K562 (cell line): ENCODE measurements around the gene EXTL1. TPM values are rescaled to one million over a fixed set of nuclear protein-coding genes. Genes with fewer than 3 reads are reported as not detected.

ENCODE experiments used
- CTCFL ChIP-seq: IDR thresholded peaks from 2 replicates; pipeline ENCODE4 v1.6.1; 2011; ENCODE audit warnings: borderline replicate concordance, low read depth, mild to moderate bottlenecking, moderate library complexity, low read length; ENCODE audit not compliant: insufficient read depth, poor library complexity, severe bottlenecking
- FOXA1 ChIP-seq: fragments of 450-650 bp; IDR thresholded peaks from 2 replicates; pipeline ENCODE4 v1.6.1; 2016; ENCODE audit warnings: mild to moderate bottlenecking, borderline replicate concordance
- FOXK2 ChIP-seq, 2 experiments: fragments of 450-650 bp; IDR thresholded peaks in 1 of 2; conservative IDR thresholded peaks in 1 of 2; 2 replicates each; pipeline ENCODE4 v1.6.1; 2016; ENCODE audit warnings: low read depth in 2 of 2, mild to moderate bottlenecking in 1 of 2
- HDAC2 ChIP-seq: fragments of 450-650 bp; IDR thresholded peaks from 2 replicates; pipeline ENCODE4 v1.6.1; 2016; ENCODE audit warnings: mild to moderate bottlenecking
- HIVEP1 ChIP-seq: fragments of 250-450 bp; sonication (Bioruptor Pico); IDR thresholded peaks from 2 replicates; pipeline ENCODE4 v1.4.0; 2020; ENCODE audit warnings: mild to moderate bottlenecking
- NCOA2 ChIP-seq, 2 experiments: fragments of 450-650 bp; IDR thresholded peaks; 2 replicates each; pipeline ENCODE4 v1.6.1; 2018; ENCODE audit warnings: mild to moderate bottlenecking in 2 of 2, moderate library complexity in 1 of 2; ENCODE audit not compliant: partially characterized antibody in 2 of 2
- POLR2B ChIP-seq: fragments of 450-650 bp; IDR thresholded peaks from 2 replicates; pipeline ENCODE4 v1.6.1; 2018; ENCODE audit warnings: low read depth; ENCODE audit not compliant: partially characterized antibody
- POLR2H ChIP-seq: IDR thresholded peaks from 2 replicates; pipeline ENCODE4 v1.6.1; 2016; ENCODE audit warnings: missing genetic modification characterization, low read depth, mild to moderate bottlenecking, control low read depth, missing compliant biosample characterization, moderate library complexity
- RBM15 ChIP-seq: fragments of 200-400 bp; formaldehyde crosslinking; IDR thresholded peaks from 2 replicates; pipeline ENCODE4 v1.6.1; 2018; ENCODE audit warnings: mild to moderate bottlenecking, low read length, moderate library complexity; ENCODE audit not compliant: insufficient read depth
- SMARCE1 ChIP-seq: fragments of 450-650 bp; IDR thresholded peaks from 2 replicates; pipeline ENCODE4 v1.7.1; 2016; ENCODE audit warnings: mild to moderate bottlenecking
- SUPT5H ChIP-seq: fragments of 450-650 bp; IDR thresholded peaks from 2 replicates; pipeline ENCODE4 v1.6.1; 2016
- TSHZ1 ChIP-seq: fragments of 250-450 bp; sonication (Bioruptor Pico); IDR thresholded peaks from 2 replicates; pipeline ENCODE4 v1.4.0; 2020; ENCODE audit warnings: mild to moderate bottlenecking, moderate library complexity
- ZNF395 ChIP-seq: fragments of 200-800 bp; sonication (Bioruptor generic); IDR thresholded peaks from 2 replicates; pipeline ENCODE4 v1.6.1; 2017; ENCODE audit warnings: missing genetic modification characterization, missing compliant biosample characterization
- ZNF431 ChIP-seq: sonication (generic); formaldehyde crosslinking; IDR thresholded peaks from 2 replicates; pipeline ENCODE4 v1.8.0; 2022; ENCODE audit warnings: mild to moderate bottlenecking, missing genetic modification reagents
- ZNF444 ChIP-seq: fragments of 250-450 bp; sonication (Bioruptor Pico); IDR thresholded peaks from 2 replicates; pipeline ENCODE4 v1.4.0; 2020; ENCODE audit warnings: mild to moderate bottlenecking, moderate library complexity
- ZNF592 ChIP-seq: fragments of 450-650 bp; IDR thresholded peaks from 2 replicates; pipeline ENCODE4 v1.6.1; 2017; ENCODE audit warnings: antibody characterized with exemption, mild to moderate bottlenecking
- ZNF717 ChIP-seq: fragments of 250-450 bp; sonication (Bioruptor Pico); IDR thresholded peaks from 2 replicates; pipeline ENCODE4 v1.5.0; 2021
- polyA plus RNA-seq, 8 experiments: library from polyadenylated mRNA; depleted of rRNA in 4 of 8; stranded (reverse) in 5 of 8; unstranded in 3 of 8; fragments of >200 nt; fragmentation: Nextera tagmentation in 2 of 8; fragmentation: Illumina TruSeq in 1 of 8; extraction: Ambion mirVana in 2 of 8; extraction: Trizol in 1 of 8; gene quantifications; 2 replicates each; pipeline versions ENCODE4 v1.2.1 to v1.2.3, GENCODE V29; 2011 to 2014; ENCODE audit warnings: inconsistent platforms in 1 of 8, missing spikeins in 1 of 8
- total RNA-seq, 7 experiments: library from RNA; depleted of rRNA in 6 of 7; stranded (reverse); fragments of >200 nt in 6 of 7; fragmentation: Illumina TruSeq in 2 of 7; extraction: Trizol in 2 of 7; gene quantifications; 2 replicates each; pipeline versions ENCODE4 v1.2.1 to v1.2.3, GENCODE V29; 2011 to 2021; ENCODE audit warnings: low replicate concordance in 1 of 7

EXTL1 gene
- total and polyA plus RNA-seq, 9 of the 15 experiments (the other 6 are each of a cell fraction or from before 2014, with no cell fraction given) = 0.04 to 0.23 (median 0.08) TPM; not detected in 3

GRCh38 chr1:26070296-26070962, 48.9 kb downstream of the EXTL1 start (continued):
- TF ChIP-seq CTCFL = no peak
- peak; percentile 56 for TF ChIP-seq POLR2B
- peak; percentile 96 to 98 for TF ChIP-seq FOXK2 (conservative IDR thresholded peaks at IDR 0.05 in 1 of 2, IDR thresholded peaks at IDR 0.05 in 1 of 2; ENCODE audit: low read depth in 2 of 2)
- TF ChIP-seq SUPT5H = no peak
- peak; percentile 100 for TF ChIP-seq SMARCE1
- TF ChIP-seq ZNF717 = no peak
- no peak for TF ChIP-seq ZNF431 (CRISPR knock-in tag)
- TF ChIP-seq ZNF444 (CRISPR knock-in tag) = no peak
- TF ChIP-seq FOXA1 = no peak
- TF ChIP-seq TSHZ1 = no peak
- no peak for TF ChIP-seq HIVEP1
- no peak for TF ChIP-seq RBM15
- TF ChIP-seq ZNF395 (CRISPR knock-in tag) = peak; percentile 87
- peak; percentile 97 for TF ChIP-seq ZNF592
- peak; percentile 99 for TF ChIP-seq HDAC2
- TF ChIP-seq NCOA2 (IDR thresholded peaks at IDR 0.05; ENCODE audit: partially characterized antibody in 2 of 2) = no peak
- no peak for TF ChIP-seq POLR2H (tag)
